ENCODE results near the gene FCER2. TPM values are rescaled to one million over a fixed set of nuclear protein-coding genes. Genes with fewer than 3 reads are reported as not detected.

FCER2 gene
- total and polyA plus RNA-seq, 8 donors: 0.48 to 1.5 TPM; not detected in 6

- Histone ChIP-seq H3K27ac (no peak overlapping the region), H3K27me3 (peaks cover 12 to 83% (median 42%) of the 10 kb centered on the region in 3 donors), H3K4me1 (peaks cover 0 to 18% (median 10%) of the 10 kb centered on the region in 4 donors), H3K36me3 (no peaks in the 10 kb centered on the region), H3K4me3 (no peak overlapping the region), H3K9me3 (no peaks in the 10 kb centered on the region)
- no peak for DNase-seq
- 52 to 76% (median 70%) methylated on average over 4 to 5 of the region's 5 CpGs for WGBS, 5 donors
- no peak for TF ChIP-seq POLR2AphosphoS5 (IDR thresholded peaks at IDR 0.05)
- no peak for TF ChIP-seq POLR2A (IDR thresholded peaks at IDR 0.05)
- TF ChIP-seq, protein P1, sequence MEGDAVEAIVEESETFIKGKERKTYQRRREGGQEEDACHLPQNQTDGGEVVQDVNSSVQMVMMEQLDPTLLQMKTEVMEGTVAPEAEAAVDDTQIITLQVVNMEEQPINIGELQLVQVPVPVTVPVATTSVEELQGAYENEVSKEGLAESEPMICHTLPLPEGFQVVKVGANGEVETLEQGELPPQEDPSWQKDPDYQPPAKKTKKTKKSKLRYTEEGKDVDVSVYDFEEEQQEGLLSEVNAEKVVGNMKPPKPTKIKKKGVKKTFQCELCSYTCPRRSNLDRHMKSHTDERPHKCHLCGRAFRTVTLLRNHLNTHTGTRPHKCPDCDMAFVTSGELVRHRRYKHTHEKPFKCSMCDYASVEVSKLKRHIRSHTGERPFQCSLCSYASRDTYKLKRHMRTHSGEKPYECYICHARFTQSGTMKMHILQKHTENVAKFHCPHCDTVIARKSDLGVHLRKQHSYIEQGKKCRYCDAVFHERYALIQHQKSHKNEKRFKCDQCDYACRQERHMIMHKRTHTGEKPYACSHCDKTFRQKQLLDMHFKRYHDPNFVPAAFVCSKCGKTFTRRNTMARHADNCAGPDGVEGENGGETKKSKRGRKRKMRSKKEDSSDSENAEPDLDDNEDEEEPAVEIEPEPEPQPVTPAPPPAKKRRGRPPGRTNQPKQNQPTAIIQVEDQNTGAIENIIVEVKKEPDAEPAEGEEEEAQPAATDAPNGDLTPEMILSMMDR (IDR thresholded peaks at IDR 0.05): no peak
- no peak for TF ChIP-seq EP300 (IDR thresholded peaks at IDR 0.05)
- intact Hi-C loops (cut with DNase I; ENCODE audit: low total_unique reads): no loop called here
Measured at GRCh38 chr19:7731615-7732014, 29.7 kb upstream of the FCER2 start.

DNA sequence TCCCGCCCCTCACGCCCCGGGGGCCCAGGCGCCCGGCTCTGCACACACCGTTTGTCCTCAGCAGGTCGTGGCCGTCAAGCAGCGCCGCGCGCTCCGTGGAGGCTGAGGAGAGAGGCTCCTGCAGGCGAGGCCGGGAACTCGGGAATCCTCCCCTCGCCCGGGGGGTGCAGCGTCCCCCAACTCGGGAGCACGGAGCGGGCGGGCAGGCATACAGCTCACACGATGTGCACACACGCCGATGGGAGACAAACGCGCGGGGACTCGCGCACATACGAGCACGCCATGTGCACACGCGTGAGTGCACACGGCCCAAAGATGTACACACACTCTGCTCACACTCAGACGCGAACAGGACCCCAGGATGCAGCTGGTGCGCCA lies 29.3 kb upstream of the FCER2 start:
- 50 to 67% (median 62%) methylated on average over 35 to 39 of the region's 39 CpGs for WGBS, 5 donors
- Histone ChIP-seq H3K36me3 (no peaks in the 10 kb centered on the region), H3K4me1 (peaks cover 0 to 18% (median 10%) of the 10 kb centered on the region in 4 donors), H3K27me3 (peaks cover 12 to 84% (median 42%) of the 10 kb centered on the region in 3 donors), H3K4me3 (no peak overlapping the region), H3K27ac (no peak overlapping the region), H3K9me3 (no peaks in the 10 kb centered on the region)
- intact Hi-C loops (cut with DNase I; ENCODE audit: low total_unique reads): no loop called here
- DNase-seq: no peak
- TF ChIP-seq POLR2A (IDR thresholded peaks at IDR 0.05) (no peak), POLR2AphosphoS5 (IDR thresholded peaks at IDR 0.05) (no peak), EP300 (IDR thresholded peaks at IDR 0.05) (no peak)
- TF ChIP-seq, protein P1 (IDR thresholded peaks at IDR 0.05): no peak

DNA sequence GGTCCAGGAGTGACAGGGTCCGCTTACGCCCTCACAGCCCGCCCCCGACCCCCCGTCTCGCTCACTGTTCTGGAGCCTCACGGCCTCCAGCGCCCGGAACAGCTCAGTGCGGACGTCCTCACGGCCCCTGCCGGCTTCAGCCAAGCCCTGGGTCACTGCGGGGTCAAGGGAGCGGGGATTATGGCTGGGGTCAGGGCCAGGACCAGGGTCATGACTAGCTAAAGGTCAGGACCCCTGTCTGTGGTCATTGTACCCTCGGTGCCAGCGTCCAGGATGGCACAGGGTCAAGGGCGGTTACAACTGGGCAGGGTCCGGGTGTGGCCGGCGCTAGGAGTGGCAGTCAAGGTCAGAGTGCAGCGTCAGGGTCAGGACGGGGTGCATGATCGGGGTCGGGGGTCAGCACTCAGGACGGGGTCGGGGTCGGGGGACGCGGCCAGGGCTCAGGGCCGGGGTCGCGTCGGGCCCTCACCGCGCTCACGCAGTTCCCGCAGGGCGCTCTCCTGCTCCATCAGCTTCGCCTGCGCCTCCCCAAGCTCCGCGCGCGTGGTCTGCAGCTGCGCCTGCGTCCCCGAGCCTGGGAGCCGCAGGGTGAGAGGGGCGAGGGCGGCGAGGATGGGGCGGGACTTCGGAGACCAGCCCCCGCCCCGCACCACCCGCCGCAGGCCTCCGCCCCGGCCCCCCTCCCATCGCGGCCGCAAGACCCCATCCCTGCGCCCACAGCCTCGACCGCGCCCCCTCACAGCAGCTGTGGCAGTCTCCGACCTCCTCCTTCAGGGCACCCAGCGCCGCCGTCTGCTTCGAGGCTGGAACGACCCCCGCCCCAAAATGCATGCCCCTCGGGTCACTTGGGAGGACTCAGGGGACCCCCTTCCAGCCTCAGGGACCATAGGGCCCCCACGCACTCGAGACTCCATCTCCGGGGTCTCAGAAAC lies 28.6 kb upstream of the FCER2 start:
- intact Hi-C loops (cut with DNase I; ENCODE audit: low total_unique reads): no loop called here
- Histone ChIP-seq H3K9me3 (no peaks in the 10 kb centered on the region), H3K4me1 (peaks cover 0 to 18% (median 10%) of the 10 kb centered on the region in 4 donors), H3K27ac (no peak overlapping the region), H3K4me3 (no peak overlapping the region), H3K27me3 (peaks cover 12 to 84% (median 42%) of the 10 kb centered on the region in 3 donors), H3K36me3 (no peaks in the 10 kb centered on the region)
- 6 to 10% (median 6%) methylated on average over 8 to 78 of the region's 78 CpGs for WGBS, 5 donors
- no peak for DNase-seq
- no peak for TF ChIP-seq EP300 (IDR thresholded peaks at IDR 0.05)
- TF ChIP-seq, protein P1 (IDR thresholded peaks at IDR 0.05): no peak
- TF ChIP-seq POLR2A (IDR thresholded peaks at IDR 0.05): no peak
- no peak for TF ChIP-seq POLR2AphosphoS5 (IDR thresholded peaks at IDR 0.05)

- Histone ChIP-seq H3K27ac (no peak overlapping the region), H3K4me1 (peaks cover 0 to 18% (median 10%) of the 10 kb centered on the region in 4 donors), H3K4me3 (no peak overlapping the region), H3K36me3 (no peaks in the 10 kb centered on the region), H3K9me3 (no peaks in the 10 kb centered on the region), H3K27me3 (peaks cover 12 to 87% (median 42%) of the 10 kb centered on the region in 3 donors)
- TF ChIP-seq POLR2A (IDR thresholded peaks at IDR 0.05): no peak
- TF ChIP-seq POLR2AphosphoS5 (IDR thresholded peaks at IDR 0.05): no peak
- TF ChIP-seq, protein P1 (IDR thresholded peaks at IDR 0.05): no peak
- no peak for TF ChIP-seq EP300 (IDR thresholded peaks at IDR 0.05)
- 5 to 9% (median 7%) methylated on average over 24 to 34 of the region's 34 CpGs for WGBS, 5 donors
- DNase-seq: no peak
- intact Hi-C loops (cut with DNase I; ENCODE audit: low total_unique reads): no loop called here
Measured at GRCh38 chr19:7729831-7730285, 27.9 kb upstream of the FCER2 start.
